HG03139 (cell line): ENCODE measurements around the gene MUS81.

Experiments used
- ATAC-seq: cut with Tn5 transposase; IDR thresholded peaks from one replicate; pipeline ENCODE4 v1.9.1; 2021; ENCODE audit not compliant: unreplicated experiment

The MUS81 gene

DNA sequence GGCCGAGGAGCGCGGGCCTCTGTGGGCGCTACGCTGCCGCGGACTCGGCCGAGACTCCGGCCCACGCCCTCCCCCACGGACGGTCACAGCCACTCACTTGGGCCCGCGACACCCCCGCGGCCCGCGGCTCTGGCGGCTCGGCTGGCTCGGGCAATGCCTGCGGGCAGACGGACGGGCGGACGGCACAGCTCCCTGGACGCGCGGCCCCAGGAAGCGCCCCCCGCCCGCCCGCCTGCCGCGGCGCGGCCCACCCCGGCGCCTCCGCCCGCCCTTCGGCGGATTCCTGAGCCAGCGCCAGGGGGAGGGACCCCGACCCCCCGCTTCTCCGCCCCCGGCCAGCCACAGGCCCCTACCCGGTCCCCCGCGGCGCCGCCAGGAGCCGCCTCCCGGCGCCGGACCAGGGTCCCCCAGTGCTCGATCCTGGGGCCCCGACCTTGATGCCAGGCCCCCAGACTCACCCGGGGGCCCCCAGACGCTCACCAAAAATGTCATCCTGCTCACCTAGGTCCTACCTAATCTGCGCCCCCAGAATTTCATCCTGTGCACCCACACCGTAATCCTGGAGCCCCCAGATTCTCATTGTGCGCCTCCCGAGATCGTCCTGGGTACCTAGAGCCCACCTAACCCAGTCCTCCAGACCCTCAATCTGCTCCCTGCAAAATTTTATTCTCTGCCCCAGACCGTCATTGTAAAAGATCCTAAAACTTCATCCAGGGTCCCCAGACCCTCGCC, 12.5 kb downstream of the MUS81 start, which contains the start of gene EFEMP2:
Gene EFEMP2, minus strand, starts transcription at position 215 of the 732 bp plus-strand sequence. CDS start 446 bp downstream, outside the sequence.
- no peak for ATAC-seq

DNA sequence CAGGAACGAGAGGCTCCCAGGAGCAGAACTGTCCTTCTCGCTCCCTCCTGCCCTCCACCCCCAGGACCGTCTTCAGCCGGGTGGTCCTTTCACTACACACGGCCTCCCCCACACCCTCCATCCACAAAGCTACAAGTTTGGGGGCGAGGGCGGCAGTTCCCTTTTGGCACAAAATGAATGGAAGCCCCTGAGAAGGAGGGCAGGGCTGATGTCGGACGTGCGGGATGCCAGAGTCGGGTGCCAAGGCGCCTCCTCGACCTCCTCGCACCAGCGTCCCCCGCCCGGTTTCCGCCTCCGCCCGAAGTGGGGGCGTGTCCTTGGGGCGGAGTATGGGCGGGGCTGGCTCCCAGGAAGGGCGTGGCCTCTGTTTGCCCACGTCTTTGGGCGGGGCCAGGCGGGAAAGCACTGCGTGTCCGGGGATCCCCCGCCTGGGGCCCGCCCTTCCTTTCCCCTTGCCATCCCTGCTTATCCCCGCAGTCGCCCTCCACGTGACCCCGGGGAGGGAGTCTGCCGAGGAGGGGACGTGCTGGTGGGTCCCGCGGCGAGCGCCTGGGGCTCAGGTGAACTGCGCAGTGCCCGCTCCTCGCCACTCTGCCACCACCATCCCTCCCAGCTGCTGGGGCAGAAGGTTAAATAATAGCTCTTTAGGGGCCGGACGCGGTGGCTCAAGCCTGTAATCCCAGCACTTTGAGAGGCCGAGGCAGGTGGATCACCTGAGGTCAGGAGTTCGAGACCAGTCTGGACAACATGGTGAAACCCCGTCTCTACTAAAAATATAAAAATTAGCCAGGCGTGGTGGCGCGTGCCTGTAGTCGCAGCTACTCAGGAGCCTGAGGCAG, 13.3 kb downstream of the MUS81 start:
- peak; percentile 69 for ATAC-seq

DNA sequence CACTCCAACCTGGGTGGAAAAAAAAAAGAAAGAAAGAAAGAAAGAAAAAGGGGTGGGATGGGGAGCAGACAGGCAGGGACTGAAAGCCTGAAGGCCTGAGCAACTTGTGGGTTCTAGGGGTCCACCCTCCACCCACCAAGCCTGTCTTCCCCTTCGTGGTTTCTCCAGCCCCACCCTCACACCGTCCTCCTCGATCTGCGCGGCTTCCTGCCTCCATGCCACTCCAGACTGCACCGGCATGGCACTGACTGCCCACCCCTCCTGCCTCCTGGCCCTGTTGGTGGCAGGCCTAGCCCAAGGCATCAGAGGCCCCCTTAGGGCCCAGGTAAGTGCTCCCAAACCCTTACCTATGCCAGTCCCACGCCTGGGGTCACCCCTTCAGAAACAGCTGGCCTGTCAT, 19.4 kb downstream of the MUS81 start, which contains the start of gene CTSW:
Gene CTSW, plus strand, starts transcription at position 221 of the 400 bp plus-strand sequence. Its CDS starts 18 bp downstream, at position 239.
- no peak for ATAC-seq

DNA sequence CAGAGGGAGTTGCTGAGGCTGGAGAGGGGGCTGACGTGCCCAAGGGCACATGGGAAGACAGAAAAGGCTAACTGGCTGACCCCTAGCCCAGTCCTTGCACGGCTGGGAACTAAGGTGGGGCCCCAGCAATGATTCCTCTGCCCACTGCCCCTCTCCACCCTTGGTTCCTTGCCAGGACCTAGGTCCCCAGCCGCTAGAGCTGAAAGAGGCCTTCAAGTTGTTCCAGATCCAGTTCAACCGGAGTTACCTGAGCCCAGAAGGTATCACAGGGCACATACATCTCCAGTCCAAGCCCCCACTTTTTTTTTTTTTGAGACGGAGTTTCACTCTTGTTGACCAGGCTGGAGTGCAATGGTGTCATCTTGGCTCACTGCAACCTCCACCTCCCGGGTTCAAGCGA, 19.8 kb downstream of the MUS81 start:
- no peak for ATAC-seq

DNA sequence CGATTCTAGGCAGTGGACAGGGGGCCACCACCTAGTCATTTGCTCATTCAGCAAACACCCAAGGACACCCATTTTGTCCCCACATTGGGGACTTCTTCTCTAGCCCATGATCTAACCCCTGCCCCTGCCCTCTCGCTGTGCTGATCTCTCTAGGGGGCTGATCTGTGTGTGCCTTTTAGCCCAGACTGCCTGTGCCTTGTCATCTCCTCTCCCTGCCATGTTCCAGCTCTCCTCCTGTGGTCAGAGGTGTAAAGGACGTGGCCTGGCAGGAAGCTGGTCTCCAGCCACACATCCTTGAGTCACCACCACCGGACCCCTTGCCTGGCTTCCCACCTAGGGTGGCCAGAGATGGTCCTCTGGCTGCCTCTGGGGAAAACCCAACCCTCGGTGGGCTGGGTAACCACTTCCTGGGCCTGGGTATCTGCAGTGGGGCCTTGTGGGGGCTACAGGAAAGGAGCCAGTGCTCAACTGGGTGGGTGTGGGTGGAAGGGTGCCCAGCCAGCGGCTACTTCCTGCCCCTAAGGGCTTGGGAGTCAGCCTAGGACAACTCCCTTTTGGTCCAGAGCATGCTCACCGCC, 20.7 kb downstream of the MUS81 start:
- no peak for ATAC-seq

DNA sequence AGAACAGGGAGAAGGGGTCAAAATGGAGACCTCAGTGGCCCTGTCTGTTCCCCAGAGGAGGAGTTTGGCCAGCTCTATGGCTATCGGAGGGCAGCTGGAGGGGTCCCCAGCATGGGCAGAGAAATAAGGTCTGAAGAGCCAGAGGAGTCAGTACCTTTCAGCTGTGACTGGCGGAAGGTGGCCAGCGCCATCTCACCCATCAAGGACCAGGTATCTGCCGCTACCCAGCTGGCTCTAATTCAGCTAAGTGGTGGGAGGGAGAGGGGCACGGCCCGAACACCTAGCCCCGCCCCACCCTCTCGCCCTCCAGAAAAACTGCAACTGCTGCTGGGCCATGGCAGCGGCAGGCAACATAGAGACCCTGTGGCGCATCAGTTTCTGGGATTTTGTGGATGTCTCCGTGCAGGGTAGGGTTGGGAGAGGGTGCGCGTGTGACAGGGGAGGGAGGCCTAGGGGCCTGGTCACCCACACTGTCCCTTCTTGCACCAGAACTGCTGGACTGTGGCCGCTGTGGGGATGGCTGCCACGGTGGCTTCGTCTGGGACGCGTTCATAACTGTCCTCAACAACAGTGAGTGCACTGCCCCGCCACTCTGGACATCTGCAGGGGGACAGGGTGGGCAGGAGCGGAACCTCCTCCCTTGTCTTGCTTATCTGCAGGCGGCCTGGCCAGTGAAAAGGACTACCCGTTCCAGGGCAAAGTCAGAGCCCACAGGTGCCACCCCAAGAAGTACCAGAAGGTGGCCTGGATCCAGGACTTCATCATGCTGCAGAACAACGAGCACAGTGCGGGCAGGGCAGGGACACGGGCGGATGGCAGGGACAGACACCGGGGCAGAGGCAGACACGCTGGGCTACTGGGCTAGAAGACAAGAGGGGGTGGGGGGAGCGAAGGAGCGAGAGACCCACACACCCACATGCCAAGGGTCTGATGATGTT, 22.2 kb downstream of the MUS81 start:
- ATAC-seq = no peak

DNA sequence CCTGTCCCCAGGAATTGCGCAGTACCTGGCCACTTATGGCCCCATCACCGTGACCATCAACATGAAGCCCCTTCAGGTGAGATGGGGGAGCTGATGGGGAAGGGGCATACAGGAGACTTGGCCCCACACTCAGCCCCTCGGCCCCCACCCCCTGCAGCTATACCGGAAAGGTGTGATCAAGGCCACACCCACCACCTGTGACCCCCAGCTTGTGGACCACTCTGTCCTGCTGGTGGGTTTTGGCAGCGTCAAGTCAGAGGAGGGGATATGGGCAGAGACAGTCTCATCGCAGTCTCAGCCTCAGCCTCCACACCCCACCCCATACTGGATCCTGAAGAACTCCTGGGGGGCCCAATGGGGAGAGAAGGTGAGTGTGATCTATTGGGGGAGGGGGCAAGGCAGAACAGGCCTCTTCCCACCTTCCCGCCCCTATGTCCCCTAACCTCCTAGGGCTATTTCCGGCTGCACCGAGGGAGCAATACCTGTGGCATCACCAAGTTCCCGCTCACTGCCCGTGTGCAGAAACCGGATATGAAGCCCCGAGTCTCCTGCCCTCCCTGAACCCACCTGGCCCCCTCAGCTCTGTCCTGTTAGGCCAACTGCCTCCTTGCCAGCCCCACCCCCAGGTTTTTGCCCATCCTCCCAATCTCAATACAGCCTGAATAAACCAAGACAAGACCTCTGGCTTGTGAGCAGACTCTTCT, 23.0 kb downstream of the MUS81 start:
- ATAC-seq = no peak

DNA sequence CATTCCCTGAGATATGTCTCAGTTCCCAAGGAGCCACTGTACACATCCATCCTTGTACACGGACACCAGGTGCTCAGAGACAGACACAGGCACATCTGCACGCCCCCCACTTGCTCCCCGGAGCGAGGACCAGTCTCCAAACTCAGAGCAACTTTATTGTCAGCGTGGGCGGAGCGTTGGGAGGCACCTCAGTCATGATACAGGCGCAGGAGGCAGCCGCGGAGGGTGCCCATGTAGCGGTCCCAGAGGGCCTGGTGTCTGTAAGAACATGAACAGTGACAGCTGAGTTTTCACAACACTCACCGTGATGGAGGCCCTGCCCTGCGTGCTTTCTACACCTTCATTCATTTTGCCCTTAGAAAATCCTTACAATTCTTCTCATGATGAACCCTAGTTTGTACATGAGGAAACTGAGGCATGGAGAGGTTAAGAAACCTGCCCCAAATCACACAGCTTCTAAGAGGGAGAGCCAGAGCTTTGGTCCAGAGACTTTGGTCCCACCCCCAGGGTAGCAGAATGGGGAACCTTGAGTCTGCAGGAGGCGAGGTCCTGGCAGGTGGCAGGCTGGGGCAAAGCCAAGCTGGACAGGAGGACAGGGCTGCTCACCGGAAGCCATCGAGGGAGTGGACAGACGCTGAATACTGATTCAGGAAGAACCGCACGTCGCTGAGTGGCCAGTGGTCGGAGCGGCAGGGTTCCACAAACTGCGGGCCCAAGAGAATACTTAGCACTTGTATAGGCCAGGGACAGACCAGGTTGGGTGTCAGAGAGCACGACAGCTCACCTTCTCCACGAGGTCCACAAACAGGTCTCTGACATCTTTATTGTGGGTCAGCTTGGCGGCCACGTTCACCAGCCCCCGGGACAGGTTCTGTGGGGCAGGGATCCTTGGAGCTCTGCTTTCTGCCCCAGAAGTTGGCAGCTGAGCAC, 23.8 kb downstream of the MUS81 start:
- ATAC-seq = no peak

- no peak for ATAC-seq
Observed at GRCh38 chr11:65884716-65885092, 24.5 kb downstream of the MUS81 start.

GRCh38 chr11:65885231-65885630, 25.0 kb downstream of the MUS81 start:
- ATAC-seq = no peak

DNA sequence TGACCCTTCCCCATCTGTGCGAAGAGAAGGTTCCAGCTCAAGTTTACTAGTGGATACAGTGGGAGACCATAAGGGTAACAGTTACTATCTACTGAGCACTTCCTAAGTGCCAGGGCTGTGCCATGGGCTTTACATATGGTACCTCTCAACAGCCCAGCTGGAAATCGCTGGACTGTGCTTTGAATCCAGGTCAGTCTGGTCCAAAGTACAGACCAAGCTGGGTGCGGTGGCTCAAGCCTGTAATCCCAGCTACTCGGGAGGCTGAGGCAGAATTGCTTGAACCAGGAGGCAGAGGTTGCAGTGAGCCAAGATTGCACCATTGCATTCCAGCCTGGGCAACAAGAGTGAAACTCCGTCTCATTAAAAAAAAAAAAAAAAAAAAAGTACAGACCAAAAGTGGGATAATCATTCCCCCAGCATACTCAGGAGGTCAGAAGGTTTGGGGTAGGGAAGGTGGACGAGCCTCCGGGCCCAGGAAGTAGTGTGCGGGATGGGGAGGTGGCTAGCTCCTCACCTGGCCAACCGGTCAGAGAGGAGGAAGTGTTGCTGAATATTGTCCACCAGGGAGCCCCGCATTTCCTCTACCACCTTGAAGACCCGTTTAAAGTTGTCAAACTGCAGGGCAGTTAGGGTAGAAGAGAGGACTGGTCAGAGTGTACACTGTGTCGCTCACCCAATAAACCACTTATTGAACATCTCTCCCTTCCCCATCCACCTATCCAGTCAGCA, 25.7 kb downstream of the MUS81 start:
- ATAC-seq = no peak

DNA sequence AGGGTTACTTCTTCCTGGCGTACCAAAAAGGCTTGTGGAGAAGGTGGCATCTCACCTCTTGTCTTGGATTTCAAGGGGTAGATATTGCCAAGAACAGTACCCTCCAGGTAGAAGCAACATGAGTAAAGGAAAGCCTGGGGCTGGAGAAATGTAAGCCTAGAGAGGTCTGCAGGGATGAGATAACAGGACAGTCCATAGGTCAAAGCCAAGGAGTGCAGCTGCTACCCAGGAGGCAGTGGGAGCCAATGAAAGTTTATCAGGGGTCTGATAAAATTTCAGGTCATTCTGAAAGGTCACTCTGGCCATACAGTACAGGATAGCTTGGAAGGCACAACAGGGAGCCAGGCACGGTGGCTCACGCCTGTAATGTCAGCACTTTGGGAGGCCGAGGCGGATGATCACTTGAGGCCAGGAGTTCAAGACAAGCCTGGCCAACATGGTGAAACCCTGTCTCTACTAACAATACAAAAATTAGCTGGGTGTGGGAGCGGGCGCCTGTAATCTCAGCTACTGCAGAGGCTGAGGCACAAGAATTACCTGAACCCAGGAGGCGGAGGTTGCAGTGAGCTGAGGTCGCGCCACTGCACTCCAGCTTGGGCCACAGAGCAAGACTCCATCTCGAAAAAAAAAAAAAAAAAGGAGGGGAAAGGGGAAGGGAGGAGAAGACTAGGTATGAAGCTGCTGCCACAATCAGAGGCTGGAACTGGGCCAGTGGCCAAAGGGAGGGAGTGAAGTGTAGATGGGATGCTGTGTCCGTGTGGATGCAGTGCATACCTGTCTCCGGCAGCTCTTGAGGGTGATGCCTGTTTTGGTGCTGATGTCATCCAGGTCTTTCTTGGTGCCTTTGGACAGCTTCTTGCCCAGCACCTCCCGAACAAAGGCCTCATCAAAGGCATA, 26.8 kb downstream of the MUS81 start:
- ATAC-seq = no peak

DNA sequence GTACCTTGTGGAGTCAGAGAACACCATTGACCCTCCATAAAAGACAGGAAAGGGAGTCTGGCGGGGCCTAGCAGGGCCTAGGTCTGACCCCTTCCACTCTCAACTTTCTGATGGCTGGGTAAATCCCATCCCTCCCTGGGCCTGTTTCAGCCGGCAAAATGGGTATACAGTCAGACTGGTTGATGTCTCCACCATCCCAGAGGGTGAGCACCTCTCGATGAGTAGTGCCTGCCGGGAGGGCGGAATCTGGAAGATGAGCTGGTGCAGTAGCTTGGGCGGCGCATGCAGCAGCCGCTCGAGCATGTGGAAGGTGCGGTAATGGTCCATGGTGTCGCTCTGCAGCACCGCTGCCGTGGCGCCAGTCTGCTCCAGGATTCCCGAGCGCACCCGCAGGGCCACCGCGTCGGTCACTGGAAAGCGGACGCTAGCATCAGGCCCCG, 27.5 kb downstream of the MUS81 start:
- no peak for ATAC-seq

- peak; percentile 43 for ATAC-seq
Observed at GRCh38 chr11:65888163-65888814, 28.1 kb downstream of the MUS81 start, which contains the start of gene FIBP. Gene FIBP, minus strand, starts transcription at chr11:65888471. Its CDS starts 53 bp downstream, at chr11:65888418.

- ATAC-seq = peak; percentile 43
Observed at GRCh38 chr11:65890324-65891218, 30.3 kb downstream of the MUS81 start, which contains the start of gene CCDC85B. Gene CCDC85B, plus strand, starts transcription at chr11:65890673. Its CDS starts 111 bp downstream, at chr11:65890784.
